Measurements from ENCODE around the gene ZDHHC9.
A peak's percentile ranks its signal among the peaks of the same experiment; 100 is the strongest.

Gene ZDHHC9

GRCh38 chrX:129761596-129761995 lies 82.1 kb downstream of the ZDHHC9 start:
- DNase-seq = no peak

- no peak for DNase-seq
These were observed 82.7 kb downstream of the ZDHHC9 start for GRCh38 chrX:129760981-129761380.

- DNase-seq = no peak
These were observed 83.5 kb downstream of the ZDHHC9 start for GRCh38 chrX:129760155-129760554.

DNA sequence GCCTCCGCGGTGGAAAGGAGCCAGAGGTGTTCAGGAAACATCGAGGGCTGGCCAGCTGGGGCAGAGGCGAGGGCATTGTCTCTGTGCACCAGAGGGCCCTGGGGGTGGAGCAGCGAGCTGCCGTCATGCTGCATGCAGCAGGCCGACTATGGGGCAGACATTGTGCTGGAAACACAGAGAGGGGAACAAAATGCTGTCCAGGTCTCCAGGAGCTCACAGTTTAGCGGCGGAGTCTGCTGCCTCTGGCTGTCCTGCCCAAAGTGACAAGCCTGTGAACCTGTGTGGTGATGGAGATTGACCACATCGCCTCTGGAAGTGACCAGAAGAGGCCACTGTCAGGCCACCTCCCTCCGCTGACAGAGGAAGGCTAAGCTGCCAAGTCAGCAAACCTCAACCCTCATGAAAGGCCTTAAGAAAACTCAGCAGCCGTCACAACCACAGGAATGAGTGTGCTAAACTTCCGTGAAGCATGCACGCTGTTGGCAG lies 84.1 kb downstream of the ZDHHC9 start:
- DNase-seq = peak; percentile 48

DNA sequence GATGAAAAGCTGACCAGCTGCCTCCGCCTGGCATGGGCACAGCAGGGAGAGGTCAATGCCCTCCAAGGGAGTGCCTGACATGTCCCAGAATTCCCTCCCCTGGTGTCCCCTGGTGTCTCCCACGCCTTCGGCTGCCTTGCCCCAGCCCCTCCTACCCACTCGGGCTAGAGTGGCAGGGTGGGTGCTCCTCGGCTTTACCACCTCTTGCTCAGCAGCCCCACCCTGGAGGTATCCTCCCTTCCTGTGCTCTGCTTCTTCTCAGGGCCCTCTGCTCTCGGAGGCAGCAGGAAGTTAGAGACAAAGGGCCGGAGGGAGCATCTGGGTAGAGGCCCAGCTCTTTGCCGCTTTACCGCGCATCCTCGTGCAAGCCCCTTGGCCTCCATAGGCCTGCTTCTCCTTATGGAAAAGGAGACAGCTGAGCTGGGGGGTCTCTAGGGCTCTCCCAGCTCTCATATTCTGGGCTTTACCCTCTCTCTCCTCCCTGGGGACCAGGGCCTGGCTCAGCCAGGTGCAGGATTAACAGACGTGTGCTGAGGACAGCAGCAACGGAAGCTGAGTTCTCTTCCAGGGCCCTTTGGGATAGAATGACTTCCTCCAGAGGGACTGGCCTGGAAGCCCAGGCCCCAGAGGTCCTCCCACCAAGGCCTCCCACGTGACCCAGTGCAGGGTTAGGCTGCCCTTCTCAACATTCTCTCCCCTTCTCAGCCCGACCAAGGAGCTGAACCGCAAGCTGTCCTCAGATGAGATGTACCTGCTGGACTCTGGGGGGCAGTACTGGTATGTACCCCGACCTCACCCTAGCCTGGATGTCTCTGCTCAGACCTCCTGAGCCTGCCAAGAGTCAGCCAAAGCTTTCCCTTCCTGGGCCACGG lies 87.7 kb downstream of the ZDHHC9 start:
- no peak for DNase-seq

GRCh38 chrX:129754056-129755024 lies 89.3 kb downstream of the ZDHHC9 start:
- DNase-seq = no peak

Measured in right hindlimb (tissue), 1 donor.